Mesendoderm (in vitro differentiated cells): ENCODE data around the gene LGALS3BP.

Experiments used
- DNase-seq: peaks from one replicate; pipeline ENCODE4 v3.0.0; 2013
- H2AK5ac ChIP-seq: 2 replicates; pipeline ENCODE4 v1.6.1; 2013; ENCODE audit warnings: low read length, inconsistent platforms
- H2BK120ac ChIP-seq: 2 replicates; pipeline ENCODE4 v1.6.1; 2013; ENCODE audit warnings: low read depth, mild to moderate bottlenecking, low read length, moderate library complexity, mixed read lengths
- H2BK15ac ChIP-seq: replicated peaks from 2 replicates; pipeline ENCODE4 v1.6.1; 2013; ENCODE audit warnings: low read depth, mild to moderate bottlenecking, moderate library complexity
- H2BK5ac ChIP-seq: 2 replicates; pipeline ENCODE4 v1.6.1; 2013; ENCODE audit warnings: low read length, inconsistent platforms
- H3K18ac ChIP-seq: 2 replicates; pipeline ENCODE4 v1.6.1; 2013; ENCODE audit warnings: mild to moderate bottlenecking, low read length, mixed read lengths
- H3K23ac ChIP-seq: one replicate; pipeline ENCODE4 v1.6.1; 2013; ENCODE audit warnings: low read length
- H3K27ac ChIP-seq: 2 replicates; pipeline ENCODE4 v1.5.1; 2013; ENCODE audit warnings: low read depth, mild to moderate bottlenecking, inconsistent platforms, low read length, moderate library complexity
- H3K27me3 ChIP-seq: 2 replicates; pipeline ENCODE4 v1.6.1; 2013; ENCODE audit warnings: low read length, control low read depth, mild to moderate bottlenecking, inconsistent platforms; ENCODE audit not compliant: insufficient read depth, poor library complexity
- H3K36me3 ChIP-seq: 2 replicates; pipeline ENCODE4 v1.6.1; 2013; ENCODE audit warnings: low read length, inconsistent platforms; ENCODE audit not compliant: control insufficient read depth, insufficient read depth
- H3K4ac ChIP-seq: one replicate; pipeline ENCODE4 v1.6.1; 2013; ENCODE audit warnings: low read depth, mild to moderate bottlenecking, low read length, moderate library complexity
- H3K4me1 ChIP-seq: 2 replicates; pipeline ENCODE4 v1.6.1; 2013; ENCODE audit warnings: low read depth, low read length, inconsistent platforms; ENCODE audit not compliant: control insufficient read depth
- H3K4me2 ChIP-seq: 2 replicates; pipeline ENCODE4 v1.6.1; 2013; ENCODE audit warnings: low read length
- H3K4me3 ChIP-seq: 2 replicates; pipeline ENCODE4 v1.5.1; 2013; ENCODE audit warnings: mild to moderate bottlenecking, low read length
- H3K56ac ChIP-seq: one replicate; pipeline ENCODE4 v1.6.1; 2013; ENCODE audit warnings: low read length
- H3K79me1 ChIP-seq: 2 replicates; pipeline ENCODE4 v1.6.1; 2013; ENCODE audit warnings: low read length, inconsistent platforms
- H3K79me2 ChIP-seq: 2 replicates; pipeline ENCODE4 v1.6.1; 2013; ENCODE audit warnings: mild to moderate bottlenecking, low read length; ENCODE audit not compliant: control insufficient read depth, insufficient read depth
- H3K9ac ChIP-seq: 2 replicates; pipeline ENCODE4 v1.6.1; 2013; ENCODE audit warnings: low read length, inconsistent platforms
- H4K5ac ChIP-seq: one replicate; pipeline ENCODE4 v1.6.1; 2013; ENCODE audit warnings: low read length
- H4K8ac ChIP-seq: one replicate; pipeline ENCODE4 v1.6.1; 2013; ENCODE audit warnings: low read depth, mild to moderate bottlenecking, control low read depth, low read length, moderate library complexity
- WGBS: extraction: QIAGEN DNeasy Blood & Tissue Kit; methylation state at CpG from one replicate; pipeline ENCODE4 v1.1.7; 2013; ENCODE audit warnings: low lambda C conversion rate, missing lambda C conversion rate; ENCODE audit not compliant: insufficient coverage; ENCODE audit errors: extremely low coverage; 5-methylcytosine and 5-hydroxymethylcytosine counted together

Gene LGALS3BP

GRCh38 chr17:79020631-79021301 is 41.0 kb upstream of the LGALS3BP start:
- H3K56ac ChIP-seq, result no peak overlapping the region
- no CpG with 5 or more reads among the region's 2 CpGs for WGBS
- no peak overlapping the region for H3K4me2 ChIP-seq

GRCh38 chr17:79019632-79020584 is 40.2 kb upstream of the LGALS3BP start:
- H3K4ac ChIP-seq, result no peak overlapping the region
- no peak overlapping the region for H3K9ac ChIP-seq
- no peak overlapping the region for H2BK120ac ChIP-seq
- H3K4me3 ChIP-seq, result no peak overlapping the region
- no peaks in the 10 kb centered on the region for H3K36me3 ChIP-seq
- peak; percentile 70 for DNase-seq
- WGBS, result no CpG with 5 or more reads among the region's 19 CpGs
- no peak overlapping the region for H3K4me2 ChIP-seq
- no peak overlapping the region for H3K23ac ChIP-seq
- no peaks in the 10 kb centered on the region for H3K79me2 ChIP-seq
- no peak overlapping the region for H2BK15ac ChIP-seq
- no peak overlapping the region for H4K8ac ChIP-seq
- H4K5ac ChIP-seq, result no peak overlapping the region
- peaks cover 4% of the 10 kb centered on the region for H3K27me3 ChIP-seq
- no peak overlapping the region for H3K27ac ChIP-seq
- no peak overlapping the region for H2BK5ac ChIP-seq
- H2AK5ac ChIP-seq, result no peak overlapping the region
- H3K56ac ChIP-seq, result no peak overlapping the region
- peaks cover 2% of the 10 kb centered on the region for H3K4me1 ChIP-seq
- no peaks in the 10 kb centered on the region for H3K79me1 ChIP-seq
- H3K18ac ChIP-seq, result no peak overlapping the region

More at GRCh38 chr17:79020631-79021301, 41.0 kb upstream of the LGALS3BP start:
- H3K18ac ChIP-seq, result no peak overlapping the region
- H3K79me2 ChIP-seq, result no peaks in the 10 kb centered on the region
- H3K36me3 ChIP-seq, result no peaks in the 10 kb centered on the region
- no peak overlapping the region for H4K5ac ChIP-seq
- H3K4me3 ChIP-seq, result no peak overlapping the region
- H3K27ac ChIP-seq, result no peak overlapping the region
- H3K23ac ChIP-seq, result no peak overlapping the region
- H3K27me3 ChIP-seq, result peaks cover 8% of the 10 kb centered on the region
- H2BK5ac ChIP-seq, result no peak overlapping the region
- H3K9ac ChIP-seq, result no peak overlapping the region
- no peak overlapping the region for H4K8ac ChIP-seq
- DNase-seq, result no peak
- no peak overlapping the region for H2AK5ac ChIP-seq
- no peak overlapping the region for H2BK15ac ChIP-seq
- H2BK120ac ChIP-seq, result no peak overlapping the region
- no peaks in the 10 kb centered on the region for H3K79me1 ChIP-seq
- no peak overlapping the region for H3K4ac ChIP-seq
- H3K4me1 ChIP-seq, result peaks cover 2% of the 10 kb centered on the region

GRCh38 chr17:79019261-79019631 is 39.5 kb upstream of the LGALS3BP start:
- Histone ChIP-seq H3K36me3 (no peaks in the 10 kb centered on the region), H2BK15ac (no peak overlapping the region), H4K8ac (no peak overlapping the region), H3K4me3 (no peak overlapping the region), H3K23ac (no peak overlapping the region), H3K4me1 (peaks cover 2% of the 10 kb centered on the region), H3K79me2 (no peaks in the 10 kb centered on the region), H2AK5ac (no peak overlapping the region), H4K5ac (no peak overlapping the region), H3K27me3 (no peaks in the 10 kb centered on the region), H3K4me2 (no peak overlapping the region), H3K9ac (no peak overlapping the region), H3K79me1 (no peaks in the 10 kb centered on the region), H3K4ac (no peak overlapping the region), H3K18ac (no peak overlapping the region), H2BK5ac (no peak overlapping the region), H3K27ac (no peak overlapping the region), H2BK120ac (no peak overlapping the region), H3K56ac (no peak overlapping the region)
- no CpG with 5 or more reads among the region's 2 CpGs for WGBS
- DNase-seq, result no peak

GRCh38 chr17:79018370-79018695 is 38.6 kb upstream of the LGALS3BP start:
- H3K79me2 ChIP-seq, result no peaks in the 10 kb centered on the region
- H3K4me1 ChIP-seq, result peaks cover 2% of the 10 kb centered on the region
- no peak overlapping the region for H3K4me2 ChIP-seq
- no peak overlapping the region for H3K27ac ChIP-seq
- DNase-seq, result no peak
- no peak overlapping the region for H3K23ac ChIP-seq
- H2AK5ac ChIP-seq, result no peak overlapping the region
- H3K36me3 ChIP-seq, result no peaks in the 10 kb centered on the region
- no peaks in the 10 kb centered on the region for H3K79me1 ChIP-seq
- WGBS, result no CpG with 5 or more reads among the region's 3 CpGs
- no peak overlapping the region for H4K5ac ChIP-seq
- no peak overlapping the region for H3K56ac ChIP-seq
- H2BK15ac ChIP-seq, result no peak overlapping the region
- no peak overlapping the region for H3K4ac ChIP-seq
- no peaks in the 10 kb centered on the region for H3K27me3 ChIP-seq
- no peak overlapping the region for H2BK120ac ChIP-seq
- H3K4me3 ChIP-seq, result no peak overlapping the region
- no peak overlapping the region for H2BK5ac ChIP-seq
- peak overlapping the region; percentile 28 for H3K18ac ChIP-seq
- H3K9ac ChIP-seq, result no peak overlapping the region
- H4K8ac ChIP-seq, result no peak overlapping the region

- Histone ChIP-seq H3K23ac (no peak overlapping the region), H2AK5ac (no peak overlapping the region), H3K79me2 (no peaks in the 10 kb centered on the region), H3K27ac (no peak overlapping the region), H3K4me2 (no peak overlapping the region), H3K79me1 (no peaks in the 10 kb centered on the region), H3K18ac (peak overlapping the region; percentile 28), H2BK120ac (no peak overlapping the region), H2BK5ac (no peak overlapping the region), H3K27me3 (no peaks in the 10 kb centered on the region), H3K4ac (no peak overlapping the region), H3K56ac (no peak overlapping the region), H3K4me1 (peaks cover 2% of the 10 kb centered on the region), H3K4me3 (no peak overlapping the region), H4K5ac (no peak overlapping the region), H4K8ac (no peak overlapping the region), H3K9ac (no peak overlapping the region), H3K36me3 (no peaks in the 10 kb centered on the region), H2BK15ac (no peak overlapping the region)
- no CpG with 5 or more reads among the region's 6 CpGs for WGBS
- peak; percentile 97 for DNase-seq
These were observed 38.0 kb upstream of the LGALS3BP start for GRCh38 chr17:79017546-79018369.
